ENCODE data around the gene BICDL2.

The BICDL2 gene

DNA sequence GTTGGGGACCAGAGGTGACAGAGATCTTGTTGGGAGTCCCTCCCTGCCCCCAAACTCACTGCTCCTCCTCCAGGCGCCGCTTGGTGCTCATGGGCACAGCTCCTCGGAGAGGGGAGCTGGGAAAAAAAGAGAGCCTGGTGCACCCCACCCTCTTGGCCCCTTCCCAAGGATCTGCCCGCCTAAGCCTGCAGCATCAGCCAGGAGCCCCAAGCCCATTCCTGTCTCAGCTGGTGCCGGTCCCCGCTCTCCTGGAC is 13.4 kb downstream of the BICDL2 start:
- DNase-seq: no peak

DNA sequence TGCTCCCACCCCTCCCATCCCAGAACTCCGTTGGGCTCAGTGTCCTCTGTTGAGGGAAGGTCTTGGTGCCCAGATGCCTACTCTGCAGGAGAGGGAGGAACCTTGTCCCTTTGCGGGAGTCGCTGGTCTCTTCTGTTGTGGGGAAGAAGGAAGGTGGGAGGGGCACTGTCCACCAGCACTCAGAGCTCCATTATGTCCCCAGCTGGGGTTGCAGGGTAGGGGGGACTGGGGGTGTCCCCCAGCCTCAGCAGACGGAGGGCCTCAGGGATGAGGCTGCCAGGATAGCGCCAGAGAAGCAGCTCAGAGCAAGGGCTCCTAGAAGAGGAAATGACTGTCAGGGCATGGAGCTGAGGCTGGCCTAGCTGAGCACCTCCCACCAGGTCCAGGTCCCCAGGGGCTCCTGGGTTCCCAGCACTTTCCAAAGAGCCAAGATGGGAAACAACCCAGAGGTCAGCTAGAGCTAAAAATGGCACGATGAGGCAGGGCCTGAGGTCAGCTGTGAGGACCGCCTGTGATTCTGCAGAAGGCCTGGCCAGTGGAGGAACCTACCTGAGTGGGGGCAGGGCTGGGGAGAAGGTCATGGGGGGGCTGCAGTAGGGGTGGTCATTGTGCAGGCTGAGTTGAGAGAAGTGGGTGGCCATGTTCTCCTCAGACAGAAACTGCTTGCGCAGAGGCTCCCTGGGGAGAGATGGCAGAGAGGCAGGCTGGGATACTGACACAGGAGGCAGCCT is 13.9 kb downstream of the BICDL2 start:
- DNase-seq: no peak

DNA sequence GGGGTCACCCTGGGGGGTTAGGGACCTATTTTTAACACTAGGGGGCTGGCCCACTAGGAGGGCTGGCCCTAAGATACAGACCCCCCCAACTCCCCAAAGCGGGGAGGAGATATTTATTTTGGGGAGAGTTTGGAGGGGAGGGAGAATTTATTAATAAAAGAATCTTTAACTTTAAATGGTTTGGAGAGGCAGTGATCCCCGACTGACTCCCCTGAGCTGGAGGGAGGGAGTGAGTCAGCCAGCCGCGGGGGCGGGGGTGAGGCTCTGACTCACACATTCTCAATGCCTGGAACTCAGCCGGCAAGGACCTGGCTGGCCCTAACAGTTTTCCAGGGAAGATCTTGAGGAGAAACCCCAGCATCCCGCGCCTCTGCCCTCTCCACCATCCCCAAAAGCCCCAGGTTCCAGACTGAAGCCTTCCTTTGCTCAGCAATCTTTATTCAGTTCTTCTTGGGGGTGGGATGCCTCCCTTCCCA is 14.5 kb downstream of the BICDL2 start:
- no peak for DNase-seq

DNA sequence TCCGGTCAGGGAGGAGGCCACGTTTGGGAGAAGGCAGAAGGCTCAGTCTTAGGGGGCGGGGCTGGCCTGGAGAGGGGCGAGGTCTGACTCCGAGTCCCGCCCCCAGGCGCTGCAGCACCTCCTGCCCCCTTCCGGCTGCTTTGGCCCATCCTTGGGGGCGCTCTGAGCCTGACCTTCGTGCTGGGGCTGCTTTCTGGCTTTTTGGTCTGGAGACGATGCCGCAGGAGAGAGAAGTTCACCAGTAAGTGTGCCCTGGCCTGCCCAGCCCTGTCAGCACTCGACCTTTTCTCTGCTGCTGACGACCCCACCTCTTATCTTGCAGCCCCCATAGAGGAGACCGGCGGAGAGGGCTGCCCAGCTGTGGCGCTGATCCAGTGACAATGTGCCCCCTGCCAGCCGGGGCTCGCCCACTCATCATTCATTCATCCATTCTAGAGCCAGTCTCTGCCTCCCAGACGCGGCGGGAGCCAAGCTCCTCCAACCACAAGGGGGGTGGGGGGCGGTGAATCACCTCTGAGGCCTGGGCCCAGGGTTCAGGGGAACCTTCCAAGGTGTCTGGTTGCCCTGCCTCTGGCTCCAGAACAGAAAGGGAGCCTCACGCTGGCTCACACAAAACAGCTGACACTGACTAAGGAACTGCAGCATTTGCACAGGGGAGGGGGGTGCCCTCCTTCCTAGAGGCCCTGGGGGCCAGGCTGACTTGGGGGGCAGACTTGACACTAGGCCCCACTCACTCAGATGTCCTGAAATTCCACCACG is 15.1 kb downstream of the BICDL2 start:
- DNase-seq: no peak

DNA sequence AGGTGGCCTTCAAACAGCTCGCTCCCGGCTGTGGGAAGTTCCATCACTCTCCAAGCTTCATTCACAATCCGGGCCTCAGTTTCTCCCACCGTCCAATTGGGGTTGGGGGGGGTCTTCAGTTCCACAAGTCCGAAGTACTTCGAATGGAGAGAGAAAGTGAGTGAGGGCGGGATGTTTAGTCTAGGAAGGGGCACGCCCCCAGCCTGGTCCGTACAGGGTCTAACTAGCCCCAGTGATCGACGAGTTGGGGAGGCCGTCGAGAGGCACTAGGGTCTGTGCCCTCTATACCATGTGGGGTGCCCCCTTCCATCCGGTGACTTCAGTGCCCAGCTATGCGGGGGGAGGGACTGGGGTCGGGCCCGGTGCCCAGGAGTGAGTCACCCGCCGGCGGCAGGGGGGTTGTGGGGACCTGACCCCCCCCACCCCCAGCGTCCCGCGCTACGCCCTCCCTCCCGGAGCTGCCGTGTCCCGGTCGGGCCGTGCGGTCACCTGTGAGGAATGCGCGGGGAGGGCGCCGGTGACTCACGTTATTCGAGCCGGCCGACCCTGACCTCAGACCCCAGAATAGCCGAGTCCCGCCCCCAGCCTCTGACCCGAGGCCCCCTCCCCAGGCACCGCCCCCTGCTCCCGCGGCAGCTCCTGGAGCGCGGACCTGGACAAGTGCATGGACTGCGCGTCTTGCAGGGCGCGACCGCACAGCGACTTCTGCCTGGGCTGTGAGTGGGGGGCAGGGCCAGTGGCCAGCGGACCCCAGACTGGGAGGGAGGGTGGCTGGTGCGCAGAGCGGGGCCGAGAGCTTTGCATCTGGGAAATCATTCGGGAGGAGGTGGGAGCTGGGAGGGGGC is 15.9 kb downstream of the BICDL2 start:
- DNase-seq: no peak

DNA sequence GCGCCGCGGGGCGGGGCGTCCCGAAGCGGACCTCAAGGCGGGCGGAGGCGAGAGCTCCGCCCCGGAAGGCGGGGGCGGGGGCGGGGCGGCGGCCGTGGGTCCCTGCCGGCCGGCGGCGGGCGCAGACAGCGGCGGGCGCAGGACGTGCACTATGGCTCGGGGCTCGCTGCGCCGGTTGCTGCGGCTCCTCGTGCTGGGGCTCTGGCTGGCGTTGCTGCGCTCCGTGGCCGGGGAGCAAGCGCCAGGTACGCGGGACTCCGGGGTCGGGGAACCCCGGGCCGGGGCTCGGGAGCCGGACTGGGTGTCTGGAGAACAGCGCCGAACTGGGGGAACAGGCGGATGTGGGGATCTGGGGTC is 16.5 kb downstream of the BICDL2 start, which contains the start of gene TNFRSF12A:
TNFRSF12A (plus strand) TSS at position 122 of the 357 bp plus-strand sequence; CDS start at position 152, 30 bp downstream.
- no peak for DNase-seq

DNA sequence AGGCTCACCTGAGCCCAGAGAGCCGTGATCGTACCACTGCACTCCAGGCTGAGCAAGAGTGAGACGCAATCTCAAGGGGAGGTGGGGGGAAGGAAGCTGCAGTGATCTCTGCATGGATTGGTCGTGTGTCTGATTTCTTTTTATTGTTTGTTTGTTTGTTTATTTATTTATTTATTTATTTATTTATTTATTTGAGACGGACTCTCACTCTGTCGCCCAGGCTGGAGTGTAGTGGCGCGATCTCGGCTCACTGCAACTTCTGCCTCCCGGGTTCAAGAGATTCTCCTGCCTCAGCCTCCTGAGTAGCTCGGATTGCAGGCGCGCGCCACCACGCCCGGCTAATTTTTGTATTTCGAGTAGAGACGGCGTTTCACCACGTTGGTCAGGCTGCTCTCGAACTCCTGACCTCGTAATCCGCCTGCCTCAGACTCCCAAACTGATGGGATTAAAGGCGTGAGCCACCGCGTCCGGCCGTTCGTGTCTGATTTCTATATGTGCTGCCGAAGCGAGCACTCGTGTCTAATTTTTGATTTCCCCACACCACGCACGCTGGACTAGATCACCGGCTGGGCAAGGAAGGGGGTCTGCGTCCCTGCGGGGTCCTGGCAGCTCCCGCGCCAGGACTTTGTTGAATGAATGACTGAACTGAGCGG is 17.0 kb downstream of the BICDL2 start:
- DNase-seq: no peak

DNA sequence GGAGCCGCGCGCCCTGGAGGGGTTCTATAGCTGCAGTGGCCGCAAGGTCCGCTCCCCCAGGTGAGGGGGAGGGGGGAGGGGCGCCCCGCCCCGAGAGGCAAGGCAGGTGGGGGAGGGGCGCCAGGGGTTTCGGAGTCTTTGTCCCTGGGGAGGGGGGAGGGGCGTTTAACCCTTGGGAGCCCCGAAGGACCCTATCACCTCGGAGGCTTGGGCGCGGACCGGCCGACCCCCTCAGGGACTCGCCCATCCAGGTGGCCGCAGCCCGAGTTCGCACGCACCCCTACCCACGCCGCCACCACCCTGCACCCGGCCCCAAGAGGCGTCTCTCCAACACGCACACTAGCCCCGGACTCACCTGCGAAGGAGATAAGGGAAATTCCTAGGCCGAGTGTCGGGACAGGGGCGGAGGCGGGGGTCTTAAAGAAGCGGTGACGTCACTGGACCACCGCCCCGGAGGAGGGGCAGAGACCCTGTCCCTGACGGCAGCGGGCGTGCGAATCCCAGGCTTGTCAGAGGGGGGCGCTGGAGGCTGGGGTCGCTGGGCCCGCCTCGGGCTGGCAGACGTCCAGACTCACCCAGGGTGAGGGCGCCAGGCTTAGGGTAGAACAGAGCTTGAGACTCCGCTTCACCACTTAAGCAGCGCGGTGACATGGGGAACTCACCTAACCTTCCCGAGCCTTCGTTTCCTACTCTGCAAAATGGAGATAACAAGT is 18.8 kb downstream of the BICDL2 start, which contains the start of gene CLDN6:
CLDN6 (minus strand) TSS at position 390 of the 713 bp plus-strand sequence. CDS start 2,162 bp downstream, outside the sequence.
- no peak for DNase-seq

DNA sequence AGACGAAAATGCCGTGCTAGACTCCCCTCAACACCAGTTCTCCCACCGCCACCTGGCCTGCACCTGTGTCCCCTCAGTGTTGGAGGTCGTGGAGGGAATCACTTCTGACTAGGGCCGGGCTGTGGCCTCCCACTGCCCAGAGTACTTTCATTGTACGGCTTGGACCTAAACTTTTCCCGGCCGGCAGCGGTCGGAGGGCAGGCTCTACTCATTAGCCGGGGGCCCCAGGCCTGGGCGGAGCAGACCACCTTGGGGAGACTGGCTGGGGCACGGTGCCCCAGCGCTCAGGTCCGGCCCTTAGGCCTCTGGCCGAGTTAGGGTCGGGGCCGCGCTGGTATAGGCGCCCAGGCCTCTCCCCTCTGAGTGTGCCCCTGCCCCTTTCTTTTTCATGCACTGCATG is 19.4 kb downstream of the BICDL2 start:
- no peak for DNase-seq

DNA sequence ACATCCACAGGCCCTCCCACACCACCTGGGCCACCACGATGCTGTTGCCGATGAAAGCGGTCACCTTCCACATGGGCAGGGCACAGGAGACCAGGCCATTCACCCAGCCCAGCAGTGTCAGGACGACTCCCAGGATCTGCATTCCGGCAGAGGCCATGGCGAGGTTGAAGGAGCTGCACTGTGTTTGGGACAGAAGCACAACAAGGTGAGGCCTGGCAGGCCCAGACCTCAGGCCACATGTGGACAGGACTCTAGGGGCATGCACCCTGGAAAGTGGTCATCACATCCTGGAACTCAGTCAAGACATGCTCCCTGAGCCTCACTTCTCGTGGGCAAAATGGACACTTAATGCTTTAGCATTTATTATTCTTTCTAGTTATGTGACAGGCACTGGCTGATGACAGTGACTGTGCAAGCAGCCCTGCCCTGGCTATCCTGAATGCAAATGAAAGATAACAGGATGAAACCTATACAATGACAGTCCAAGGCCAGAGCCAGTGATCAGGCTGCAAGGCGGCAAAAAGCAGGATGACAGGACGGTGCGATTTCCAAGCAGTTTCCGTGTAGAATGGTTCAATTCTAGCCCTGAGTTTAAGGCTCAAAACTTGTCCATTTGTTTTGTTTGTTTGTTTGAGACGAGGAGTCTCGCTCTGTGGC is 20.8 kb downstream of the BICDL2 start:
- no peak for DNase-seq

DNA sequence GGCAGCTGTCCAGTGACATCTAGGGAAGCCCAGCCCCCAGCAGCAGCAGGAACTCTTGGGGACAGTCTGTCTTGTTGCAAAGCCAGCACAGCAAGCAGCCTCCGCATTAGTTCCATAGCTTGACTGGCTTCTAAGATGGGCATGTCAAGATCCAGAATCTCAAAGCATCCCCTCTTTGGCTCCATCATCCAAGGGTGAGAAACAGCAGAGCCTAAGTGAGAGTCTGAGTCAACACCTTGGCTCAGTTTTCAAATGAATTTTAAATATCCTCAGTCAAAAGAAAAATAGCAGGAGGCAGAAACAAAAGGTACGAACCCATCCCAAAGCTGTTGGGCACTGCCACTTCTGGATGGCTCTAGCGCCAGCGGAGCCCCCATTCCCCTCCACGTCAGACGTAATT is 21.8 kb downstream of the BICDL2 start:
- DNase-seq: no peak

DNA sequence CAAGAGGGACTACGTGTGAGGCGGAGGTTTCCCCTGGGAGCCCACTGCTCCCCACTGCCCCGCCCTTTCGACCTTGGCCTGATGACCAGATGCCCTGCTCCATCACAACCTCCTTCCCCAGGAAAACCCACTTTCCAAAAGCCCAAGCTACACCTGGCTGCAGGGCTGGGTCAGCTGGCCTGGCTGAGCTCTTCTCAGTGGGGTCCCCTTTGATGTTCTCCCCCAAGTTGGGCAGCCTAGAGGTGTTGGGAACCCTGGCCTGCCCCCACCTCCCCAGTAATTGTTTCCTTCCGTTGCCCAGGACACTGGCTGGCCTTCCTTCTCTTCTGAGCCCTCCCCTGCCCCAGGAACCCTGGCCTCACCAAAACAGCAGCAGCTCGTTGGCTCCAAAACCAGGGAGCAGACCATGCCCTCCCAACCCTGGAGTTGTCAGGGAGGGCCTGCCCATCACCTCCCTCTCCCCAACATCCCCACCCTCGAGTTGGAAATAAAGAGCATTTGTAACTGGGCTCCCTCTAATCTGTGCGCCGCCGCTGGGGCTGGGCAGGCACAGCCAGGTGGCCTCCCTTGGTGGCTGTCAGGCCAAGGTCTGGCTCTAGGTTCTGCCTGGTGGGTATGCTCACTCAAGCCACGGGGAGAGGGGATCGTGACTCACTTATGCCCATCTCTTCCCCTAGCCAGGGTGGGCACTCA is 22.6 kb downstream of the BICDL2 start:
- DNase-seq: no peak

DNA sequence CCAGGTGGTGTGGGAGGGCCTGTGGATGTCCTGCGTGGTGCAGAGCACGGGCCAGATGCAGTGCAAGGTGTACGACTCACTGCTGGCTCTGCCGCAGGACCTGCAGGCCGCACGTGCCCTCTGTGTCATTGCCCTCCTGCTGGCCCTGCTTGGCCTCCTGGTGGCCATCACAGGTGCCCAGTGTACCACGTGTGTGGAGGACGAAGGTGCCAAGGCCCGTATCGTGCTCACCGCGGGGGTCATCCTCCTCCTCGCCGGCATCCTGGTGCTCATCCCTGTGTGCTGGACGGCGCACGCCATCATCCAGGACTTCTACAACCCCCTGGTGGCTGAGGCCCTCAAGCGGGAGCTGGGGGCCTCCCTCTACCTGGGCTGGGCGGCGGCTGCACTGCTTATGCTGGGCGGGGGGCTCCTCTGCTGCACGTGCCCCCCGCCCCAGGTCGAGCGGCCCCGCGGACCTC is 23.2 kb downstream of the BICDL2 start:
- no peak for DNase-seq

DNA sequence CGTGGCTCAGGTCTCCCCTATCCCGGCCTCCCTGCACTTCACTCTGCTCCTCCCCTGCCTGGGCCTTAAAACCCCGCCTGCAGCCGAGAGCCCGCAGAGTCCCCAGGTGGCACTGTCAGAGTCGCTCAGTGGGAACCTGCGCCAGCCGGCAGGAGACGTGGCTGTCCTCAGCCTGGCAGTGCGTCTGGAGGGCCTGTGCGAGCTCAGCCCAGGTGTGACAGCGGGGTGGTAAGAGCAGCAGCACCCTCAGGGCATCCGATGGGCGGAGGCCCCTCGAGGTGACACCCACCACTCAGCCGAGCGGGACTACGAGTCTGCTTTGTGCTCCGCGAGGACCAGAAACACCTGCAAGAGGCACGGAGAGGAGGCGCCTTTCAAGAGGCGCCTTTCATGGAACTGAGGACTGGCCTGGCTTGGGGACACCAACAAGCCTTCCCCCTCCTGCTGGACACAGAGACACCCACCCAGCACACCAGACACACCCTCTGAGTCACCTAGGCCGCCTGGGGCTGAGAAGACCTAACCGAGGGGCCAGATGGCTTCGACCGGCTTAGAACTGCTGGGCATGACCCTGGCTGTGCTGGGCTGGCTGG is 23.8 kb downstream of the BICDL2 start, which contains the start of gene CLDN9:
CLDN9 (plus strand) TSS at position 96 of the 593 bp plus-strand sequence; CDS start at position 536, 440 bp downstream.
- no peak for DNase-seq

DNA sequence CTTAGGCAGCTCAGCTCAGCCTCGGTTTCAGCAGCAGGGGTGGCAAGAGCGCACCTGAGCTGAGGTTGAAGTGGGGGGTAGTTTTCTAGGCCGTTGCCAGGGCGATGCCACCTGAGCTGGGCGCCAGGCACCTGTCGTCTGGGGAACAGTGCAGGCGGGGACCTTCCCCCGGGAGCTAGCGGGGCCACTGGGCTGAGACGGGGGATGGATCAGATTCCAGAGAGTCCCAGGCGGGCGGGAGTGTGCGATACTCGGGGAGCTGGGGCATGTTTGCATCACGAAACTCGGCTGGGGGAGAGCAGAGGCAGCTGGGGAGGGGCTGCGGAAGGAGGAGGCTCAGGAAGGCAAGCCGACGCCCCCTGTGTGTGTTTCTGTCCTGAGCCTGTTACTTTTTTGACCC is 24.5 kb downstream of the BICDL2 start:
- no peak for DNase-seq

DNA sequence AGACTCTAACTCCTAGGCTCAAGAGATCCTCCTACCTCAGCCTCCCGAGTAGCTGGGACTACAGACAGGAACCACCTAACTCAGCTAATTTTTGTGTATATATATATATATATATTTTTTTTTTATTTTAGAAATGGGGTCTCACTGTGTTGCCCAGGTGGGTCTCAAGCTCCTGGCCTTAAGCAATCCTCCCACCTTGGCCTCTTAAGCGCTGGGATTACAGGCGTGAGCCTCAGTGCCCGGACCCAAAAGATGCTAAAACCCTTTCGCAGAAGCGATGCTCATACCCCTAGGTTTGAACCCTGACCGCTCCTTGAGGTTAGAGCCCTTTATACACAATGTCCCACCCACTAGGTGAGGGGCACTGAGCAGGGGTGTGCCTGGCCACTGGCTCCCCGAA is 26.2 kb downstream of the BICDL2 start:
- DNase-seq: no peak

DNA sequence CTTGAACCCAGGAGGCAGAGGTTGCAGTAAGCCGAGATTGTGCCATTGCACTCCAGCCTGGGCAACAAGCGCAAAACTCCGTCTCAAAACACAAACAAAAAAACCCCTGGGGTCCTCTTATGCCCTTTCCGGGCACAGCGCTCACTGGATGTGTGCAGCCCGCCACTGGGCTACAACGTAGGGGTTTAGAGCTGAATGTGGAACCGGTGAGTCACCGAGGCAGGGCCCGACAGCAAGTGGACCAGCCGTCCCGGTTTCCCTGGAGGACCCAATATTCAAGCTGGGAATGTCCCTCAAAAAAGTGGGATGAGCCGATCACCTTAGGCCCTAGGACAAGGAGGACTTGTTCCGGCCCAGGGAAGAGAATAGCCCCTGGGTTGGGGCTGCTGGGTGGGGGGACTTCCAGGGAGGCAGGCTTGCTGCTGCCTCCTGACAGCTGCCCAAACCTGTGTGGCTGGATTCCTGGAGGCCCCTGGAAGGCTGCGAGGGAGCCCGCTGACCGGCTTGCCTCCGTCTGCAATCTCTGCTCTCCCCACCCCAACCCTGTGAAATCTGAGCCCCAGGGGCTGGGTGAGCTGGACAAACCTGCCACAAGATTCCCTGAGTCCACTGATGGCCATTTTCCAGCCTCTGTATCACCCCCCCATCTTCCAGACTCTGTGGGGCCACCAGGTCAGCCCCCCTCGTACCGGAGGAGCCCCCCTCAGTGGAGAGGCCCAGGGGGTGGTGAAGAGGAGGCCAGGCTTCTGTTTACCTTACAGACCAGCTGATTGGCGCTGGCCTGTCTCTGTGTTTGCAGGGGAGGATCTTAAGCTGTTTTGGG is 27.0 kb downstream of the BICDL2 start:
- DNase-seq: no peak

DNA sequence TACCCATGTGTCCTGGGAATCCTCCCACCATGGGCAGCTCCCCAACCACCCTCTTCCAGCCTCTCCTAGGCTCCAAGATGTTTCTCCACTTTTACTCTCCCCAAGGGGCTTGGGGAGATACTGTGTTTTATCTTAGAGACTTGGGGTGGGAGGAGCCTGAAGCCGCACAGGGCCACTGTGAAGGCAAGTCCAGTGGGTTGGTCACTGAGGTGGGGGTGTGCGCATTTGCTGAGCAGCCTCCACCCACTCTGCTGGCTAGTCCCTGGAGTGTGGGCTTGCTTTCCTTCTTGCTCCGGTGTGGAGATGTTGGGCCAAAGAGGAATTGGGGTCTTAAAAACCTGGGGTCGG is 28.1 kb downstream of the BICDL2 start:
- DNase-seq: no peak

DNA sequence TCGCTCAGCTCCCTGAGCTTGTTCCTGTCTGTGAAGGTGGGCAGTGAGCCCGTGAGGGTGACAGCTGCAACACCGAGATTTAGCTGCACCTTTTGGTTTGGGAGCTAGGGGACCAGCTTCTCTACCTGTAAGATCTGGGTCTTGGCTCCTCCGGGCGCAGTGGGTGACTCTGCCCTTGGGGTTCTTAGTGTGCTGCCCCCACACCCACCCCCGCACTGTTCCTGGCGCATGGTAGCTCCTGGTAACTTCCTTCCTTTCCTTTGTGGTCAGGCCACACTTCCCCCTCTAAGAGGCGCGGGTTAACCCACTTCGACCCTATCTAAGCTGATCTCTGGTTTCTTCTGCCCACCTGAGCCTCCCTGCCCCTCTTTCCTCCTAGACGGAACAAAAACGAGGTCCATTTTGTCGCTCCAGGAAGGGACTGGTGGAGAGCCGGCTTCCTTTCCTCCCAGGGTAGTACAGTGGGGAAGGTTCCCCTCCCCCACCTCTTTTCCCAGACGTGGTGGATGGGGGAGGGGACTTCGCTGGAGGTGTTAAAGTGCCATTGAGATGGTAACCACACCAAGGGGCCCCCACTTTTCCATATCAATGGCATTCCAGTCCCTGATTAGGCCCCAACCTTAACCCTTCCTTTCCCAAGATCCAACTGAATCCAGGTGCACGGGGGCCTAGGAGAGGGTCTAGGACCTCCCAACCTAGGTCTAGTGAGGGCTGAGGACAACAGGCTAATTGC is 28.6 kb downstream of the BICDL2 start:
- no peak for DNase-seq
